Omental fat pad (tissue), 4 donors: ENCODE measurements around the gene MEN1. TPM values are rescaled to one million over a fixed set of nuclear protein-coding genes. Genes with fewer than 3 reads are reported as not detected.
"Not testable (repeated sequence)": the region's sequence is repeated elsewhere in the genome, so short reads cannot be mapped to it uniquely, and the experiment has no call there.

ENCODE experiments used
- ATAC-seq: fragments of 150-250 bp; one replicate; pipeline ENCODE4 v1.9.1; 2016; ENCODE audit warnings: mild to moderate bottlenecking, moderate library complexity; ENCODE audit not compliant: low FRiP score
- DNase-seq: peaks from one replicate; pipeline ENCODE4 v3.0.0-alpha.2; 2019; ENCODE audit warnings: low spot score
- CTCF ChIP-seq, 3 donors: fragments of 450-650 bp; IDR thresholded peaks; one replicate each; pipeline ENCODE4 v1.5.1; 2016 to 2017; ENCODE audit warnings: antibody characterized with exemption in 3 of 3, mild to moderate bottlenecking in 3 of 3, moderate library complexity in 2 of 3
- total RNA-seq, 4 donors: library from RNA; depleted of rRNA; stranded (reverse); fragments of >200 nt; gene quantifications; one replicate each; pipeline ENCODE4 v1.1.0, GENCODE V29; 2016

MEN1 gene
- total RNA-seq, 4 donors from 2014 or later, result 7.3 to 20.2 (median 12.2) TPM

GRCh38 chr11:64829536-64830251, 19.3 kb upstream of the MEN1 start:
- DNase-seq, result no peak
- no peak for ATAC-seq
- no peak for TF ChIP-seq CTCF (IDR thresholded peaks at IDR 0.05)

- no peak for TF ChIP-seq CTCF (IDR thresholded peaks at IDR 0.05)
- DNase-seq (no peak), ATAC-seq (no peak)
Measured at GRCh38 chr11:64827451-64827839, 17.1 kb upstream of the MEN1 start.

GRCh38 chr11:64826578-64827450, 16.5 kb upstream of the MEN1 start:
- TF ChIP-seq CTCF (IDR thresholded peaks at IDR 0.05), result no peak
- no peak for ATAC-seq

GRCh38 chr11:64826062-64826461, 15.7 kb upstream of the MEN1 start:
- no peak for ATAC-seq
- TF ChIP-seq CTCF (IDR thresholded peaks at IDR 0.05), result no peak
- DNase-seq, result no peak

More at GRCh38 chr11:64826578-64827450, 16.5 kb upstream of the MEN1 start:
- DNase-seq, result no peak

GRCh38 chr11:64823568-64824119, 13.3 kb upstream of the MEN1 start:
- no peak for ATAC-seq
- TF ChIP-seq CTCF (IDR thresholded peaks at IDR 0.05), result no peak
- DNase-seq, result no peak

GRCh38 chr11:64817476-64817875, 7.1 kb upstream of the MEN1 start:
- ATAC-seq, result no peak
- no peak for DNase-seq
- TF ChIP-seq CTCF (IDR thresholded peaks at IDR 0.05), result no peak

GRCh38 chr11:64815433-64815832, 5.1 kb upstream of the MEN1 start:
- ATAC-seq, DNase-seq: not testable (repeated sequence)
